ENCODE data around the gene GPR84.

DNA sequence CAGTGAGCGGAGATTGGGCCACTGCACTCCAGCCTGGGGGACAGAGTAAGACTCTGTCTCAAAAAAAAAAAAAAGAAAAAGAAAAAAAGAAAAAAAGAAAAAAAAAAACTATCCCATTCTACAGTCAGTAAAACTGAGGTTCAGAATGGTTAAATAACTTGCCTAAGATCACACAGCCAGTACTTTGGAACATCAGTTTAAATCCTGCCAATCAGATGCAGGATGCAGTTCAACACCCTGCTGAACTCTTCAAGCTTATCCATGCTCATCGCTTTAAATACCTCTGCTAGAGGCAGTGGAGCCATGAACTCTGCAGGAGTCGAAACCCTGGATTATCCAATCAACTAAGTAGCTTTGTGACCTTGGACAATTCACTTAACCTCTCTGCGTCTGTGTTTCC is 16.9 kb upstream of the GPR84 start:
- TF ChIP-seq, protein P1, sequence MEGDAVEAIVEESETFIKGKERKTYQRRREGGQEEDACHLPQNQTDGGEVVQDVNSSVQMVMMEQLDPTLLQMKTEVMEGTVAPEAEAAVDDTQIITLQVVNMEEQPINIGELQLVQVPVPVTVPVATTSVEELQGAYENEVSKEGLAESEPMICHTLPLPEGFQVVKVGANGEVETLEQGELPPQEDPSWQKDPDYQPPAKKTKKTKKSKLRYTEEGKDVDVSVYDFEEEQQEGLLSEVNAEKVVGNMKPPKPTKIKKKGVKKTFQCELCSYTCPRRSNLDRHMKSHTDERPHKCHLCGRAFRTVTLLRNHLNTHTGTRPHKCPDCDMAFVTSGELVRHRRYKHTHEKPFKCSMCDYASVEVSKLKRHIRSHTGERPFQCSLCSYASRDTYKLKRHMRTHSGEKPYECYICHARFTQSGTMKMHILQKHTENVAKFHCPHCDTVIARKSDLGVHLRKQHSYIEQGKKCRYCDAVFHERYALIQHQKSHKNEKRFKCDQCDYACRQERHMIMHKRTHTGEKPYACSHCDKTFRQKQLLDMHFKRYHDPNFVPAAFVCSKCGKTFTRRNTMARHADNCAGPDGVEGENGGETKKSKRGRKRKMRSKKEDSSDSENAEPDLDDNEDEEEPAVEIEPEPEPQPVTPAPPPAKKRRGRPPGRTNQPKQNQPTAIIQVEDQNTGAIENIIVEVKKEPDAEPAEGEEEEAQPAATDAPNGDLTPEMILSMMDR (conservative IDR thresholded peaks at IDR 0.05; ENCODE audit: low read depth in 2 of 2), result no peak
- TF ChIP-seq NANOG (IDR thresholded peaks at IDR 0.05; ENCODE audit: borderline replicate concordance) (no peak), EZH2phosphoT487 (IDR thresholded peaks at IDR 0.05; ENCODE audit: unreplicated experiment) (no peak), STAT1 (IDR thresholded peaks at IDR 0.05; ENCODE audit: unreplicated experiment) (no peak), EZH2 (IDR thresholded peaks at IDR 0.05; ENCODE audit: low read depth, unreplicated experiment) (no peak), POLR2AphosphoS5 (IDR thresholded peaks at IDR 0.05; ENCODE audit: low read depth) (no peak)
